Measurements from ENCODE around the gene CHCHD6. TPM values are rescaled to one million over a fixed set of nuclear protein-coding genes. Genes with fewer than 3 reads are reported as not detected.

Gene CHCHD6
- polyA plus RNA-seq, 1 donor from 2014 or later = 102 TPM

DNA sequence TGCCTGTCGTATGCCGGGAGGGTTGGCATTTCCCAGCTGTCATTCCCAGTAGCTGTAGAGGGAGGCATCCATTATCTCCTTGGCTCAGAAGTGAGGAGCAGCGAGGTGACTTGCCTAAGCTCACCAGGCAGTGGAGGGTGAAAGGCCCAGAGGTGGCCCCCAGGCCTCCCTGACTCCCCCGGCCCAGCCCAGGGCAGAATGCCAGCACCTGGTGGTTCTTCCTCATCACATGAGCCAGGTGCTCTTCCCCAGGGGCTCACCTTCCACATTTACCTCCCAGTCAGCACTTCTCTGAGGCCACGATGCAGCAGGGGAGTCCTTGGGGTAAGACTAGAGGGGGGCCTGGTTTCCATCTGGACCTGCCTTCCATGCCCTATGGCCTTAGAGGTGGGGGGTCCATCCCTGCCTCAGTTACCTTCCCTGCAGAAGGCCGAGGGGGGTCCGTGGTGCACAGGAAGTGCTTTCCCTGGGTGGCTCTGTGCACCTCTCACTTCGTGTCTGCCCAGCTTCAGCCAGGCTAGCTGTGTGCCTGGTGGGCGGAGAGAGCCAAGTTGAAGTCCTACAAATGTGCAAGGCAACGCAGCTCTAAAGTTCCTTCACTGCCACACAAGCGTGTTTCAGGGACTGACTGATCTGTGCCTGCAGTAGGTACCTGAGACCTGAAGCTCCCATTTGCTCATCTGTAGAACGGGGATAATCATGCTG is 208.6 kb downstream of the CHCHD6 start:
- no peaks in the 10 kb centered on the region for H3K79me2 ChIP-seq (replicated peaks; ENCODE audit: insufficient read depth, low read length)
- no peak overlapping the region for H3K4me3 ChIP-seq (ENCODE audit: low read length)
- H3K27me3 ChIP-seq (ENCODE audit: insufficient read depth, low read depth, low read length) = no peaks in the 10 kb centered on the region
- no peak overlapping the region for H3K4me2 ChIP-seq (ENCODE audit: low read length)
- no peak overlapping the region for H3K27ac ChIP-seq (ENCODE audit: low read length)
- no peaks in the 10 kb centered on the region for H3K9me3 ChIP-seq (ENCODE audit: low read length)
- TF ChIP-seq, protein P1, sequence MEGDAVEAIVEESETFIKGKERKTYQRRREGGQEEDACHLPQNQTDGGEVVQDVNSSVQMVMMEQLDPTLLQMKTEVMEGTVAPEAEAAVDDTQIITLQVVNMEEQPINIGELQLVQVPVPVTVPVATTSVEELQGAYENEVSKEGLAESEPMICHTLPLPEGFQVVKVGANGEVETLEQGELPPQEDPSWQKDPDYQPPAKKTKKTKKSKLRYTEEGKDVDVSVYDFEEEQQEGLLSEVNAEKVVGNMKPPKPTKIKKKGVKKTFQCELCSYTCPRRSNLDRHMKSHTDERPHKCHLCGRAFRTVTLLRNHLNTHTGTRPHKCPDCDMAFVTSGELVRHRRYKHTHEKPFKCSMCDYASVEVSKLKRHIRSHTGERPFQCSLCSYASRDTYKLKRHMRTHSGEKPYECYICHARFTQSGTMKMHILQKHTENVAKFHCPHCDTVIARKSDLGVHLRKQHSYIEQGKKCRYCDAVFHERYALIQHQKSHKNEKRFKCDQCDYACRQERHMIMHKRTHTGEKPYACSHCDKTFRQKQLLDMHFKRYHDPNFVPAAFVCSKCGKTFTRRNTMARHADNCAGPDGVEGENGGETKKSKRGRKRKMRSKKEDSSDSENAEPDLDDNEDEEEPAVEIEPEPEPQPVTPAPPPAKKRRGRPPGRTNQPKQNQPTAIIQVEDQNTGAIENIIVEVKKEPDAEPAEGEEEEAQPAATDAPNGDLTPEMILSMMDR (IDR thresholded peaks at IDR 0.05; ENCODE audit: poor library complexity, severe bottlenecking) = no peak
- no peak for TF ChIP-seq RAD21 (conservative IDR thresholded peaks at IDR 0.05)
- TF ChIP-seq TAF1 (IDR thresholded peaks at IDR 0.05; ENCODE audit: low read depth) = no peak
- TF ChIP-seq EZH2 (IDR thresholded peaks at IDR 0.05; ENCODE audit: borderline replicate concordance, insufficient read depth, low read length, poor library complexity, severe bottlenecking) = no peak
- TF ChIP-seq SMC3 (conservative IDR thresholded peaks at IDR 0.05; ENCODE audit: poor library complexity) = no peak
- no peak for TF ChIP-seq EP300 (conservative IDR thresholded peaks at IDR 0.05; ENCODE audit: poor library complexity, severe bottlenecking)
- no peak overlapping the region for H3K9ac ChIP-seq (ENCODE audit: low read length)
- H3F3A ChIP-seq (ENCODE audit: insufficient read depth, low read length, poor library complexity, severe bottlenecking) = no peaks in the 10 kb centered on the region
- H4K20me1 ChIP-seq (ENCODE audit: insufficient read depth) = no peaks in the 10 kb centered on the region
- H2AFZ ChIP-seq (ENCODE audit: low read depth, low read length) = no peak overlapping the region
- H3K9me2 ChIP-seq (ENCODE audit: insufficient read depth, low read length) = no peaks in the 10 kb centered on the region
- H3K36me3 ChIP-seq (ENCODE audit: insufficient read depth, low read length) = no peaks in the 10 kb centered on the region

DNA sequence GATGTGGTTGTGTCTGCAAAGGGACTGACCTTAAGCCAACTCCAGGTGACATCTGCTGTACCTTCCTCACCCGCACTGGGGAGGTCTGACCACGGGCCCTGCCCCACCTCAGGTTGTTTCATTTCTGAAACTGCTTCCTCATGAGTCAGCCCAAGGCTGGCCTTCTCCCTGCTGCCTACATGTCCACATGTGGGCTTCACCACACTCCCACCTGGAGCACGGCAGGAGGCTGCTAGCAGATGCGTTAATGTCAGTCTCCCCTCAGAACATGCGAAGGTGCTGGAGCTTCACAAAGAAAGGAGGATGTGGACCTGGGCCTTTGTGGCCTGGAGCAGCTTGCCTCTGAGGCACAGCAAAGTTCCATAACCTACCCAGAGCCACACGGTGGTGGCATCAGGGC is 209.5 kb downstream of the CHCHD6 start:
- no peak overlapping the region for H3K27ac ChIP-seq (ENCODE audit: low read length)
- no peaks in the 10 kb centered on the region for H3K79me2 ChIP-seq (replicated peaks; ENCODE audit: insufficient read depth, low read length)
- H3K9me2 ChIP-seq (ENCODE audit: insufficient read depth, low read length) = no peaks in the 10 kb centered on the region
- H3F3A ChIP-seq (ENCODE audit: insufficient read depth, low read length, poor library complexity, severe bottlenecking) = no peaks in the 10 kb centered on the region
- H3K36me3 ChIP-seq (ENCODE audit: insufficient read depth, low read length) = no peaks in the 10 kb centered on the region
- no peak overlapping the region for H3K9ac ChIP-seq (ENCODE audit: low read length)
- no peaks in the 10 kb centered on the region for H3K9me3 ChIP-seq (ENCODE audit: low read length)
- H2AFZ ChIP-seq (ENCODE audit: low read depth, low read length) = no peak overlapping the region
- H4K20me1 ChIP-seq (ENCODE audit: insufficient read depth) = no peaks in the 10 kb centered on the region
- TF ChIP-seq MXI1 (conservative IDR thresholded peaks at IDR 0.05; ENCODE audit: poor library complexity, severe bottlenecking) = no peak
- H3K4me2 ChIP-seq (ENCODE audit: low read length) = no peak overlapping the region
- H3K4me3 ChIP-seq (ENCODE audit: low read length) = no peak overlapping the region
- no peaks in the 10 kb centered on the region for H3K27me3 ChIP-seq (ENCODE audit: insufficient read depth, low read depth, low read length)

DNA sequence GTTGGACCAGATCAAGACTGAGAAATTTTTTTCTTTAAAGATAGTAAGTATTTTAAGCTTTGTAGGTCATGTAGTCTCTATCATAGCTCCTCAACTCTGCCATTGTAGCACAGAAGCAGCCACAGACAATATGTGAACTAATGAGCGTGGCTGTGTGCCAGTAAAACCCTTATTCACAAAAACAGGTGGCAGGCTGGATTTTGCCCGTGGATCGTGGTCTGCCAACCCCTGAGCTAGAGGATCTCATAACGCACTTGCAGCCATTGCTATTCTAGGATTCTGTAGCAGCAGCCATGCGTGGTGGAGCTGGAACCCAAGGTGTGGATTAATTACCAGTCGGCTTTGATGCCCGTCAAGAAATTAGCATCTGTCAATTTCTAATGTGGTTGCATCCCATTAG is 210.2 kb downstream of the CHCHD6 start:
- TF ChIP-seq MXI1 (conservative IDR thresholded peaks at IDR 0.05; ENCODE audit: poor library complexity, severe bottlenecking) = no peak
- no peak for TF ChIP-seq EP300 (conservative IDR thresholded peaks at IDR 0.05; ENCODE audit: poor library complexity, severe bottlenecking)
- no peak for TF ChIP-seq RAD21 (conservative IDR thresholded peaks at IDR 0.05)
- no peak for TF ChIP-seq EZH2 (IDR thresholded peaks at IDR 0.05; ENCODE audit: borderline replicate concordance, insufficient read depth, low read length, poor library complexity, severe bottlenecking)
- TF ChIP-seq, protein P2, sequence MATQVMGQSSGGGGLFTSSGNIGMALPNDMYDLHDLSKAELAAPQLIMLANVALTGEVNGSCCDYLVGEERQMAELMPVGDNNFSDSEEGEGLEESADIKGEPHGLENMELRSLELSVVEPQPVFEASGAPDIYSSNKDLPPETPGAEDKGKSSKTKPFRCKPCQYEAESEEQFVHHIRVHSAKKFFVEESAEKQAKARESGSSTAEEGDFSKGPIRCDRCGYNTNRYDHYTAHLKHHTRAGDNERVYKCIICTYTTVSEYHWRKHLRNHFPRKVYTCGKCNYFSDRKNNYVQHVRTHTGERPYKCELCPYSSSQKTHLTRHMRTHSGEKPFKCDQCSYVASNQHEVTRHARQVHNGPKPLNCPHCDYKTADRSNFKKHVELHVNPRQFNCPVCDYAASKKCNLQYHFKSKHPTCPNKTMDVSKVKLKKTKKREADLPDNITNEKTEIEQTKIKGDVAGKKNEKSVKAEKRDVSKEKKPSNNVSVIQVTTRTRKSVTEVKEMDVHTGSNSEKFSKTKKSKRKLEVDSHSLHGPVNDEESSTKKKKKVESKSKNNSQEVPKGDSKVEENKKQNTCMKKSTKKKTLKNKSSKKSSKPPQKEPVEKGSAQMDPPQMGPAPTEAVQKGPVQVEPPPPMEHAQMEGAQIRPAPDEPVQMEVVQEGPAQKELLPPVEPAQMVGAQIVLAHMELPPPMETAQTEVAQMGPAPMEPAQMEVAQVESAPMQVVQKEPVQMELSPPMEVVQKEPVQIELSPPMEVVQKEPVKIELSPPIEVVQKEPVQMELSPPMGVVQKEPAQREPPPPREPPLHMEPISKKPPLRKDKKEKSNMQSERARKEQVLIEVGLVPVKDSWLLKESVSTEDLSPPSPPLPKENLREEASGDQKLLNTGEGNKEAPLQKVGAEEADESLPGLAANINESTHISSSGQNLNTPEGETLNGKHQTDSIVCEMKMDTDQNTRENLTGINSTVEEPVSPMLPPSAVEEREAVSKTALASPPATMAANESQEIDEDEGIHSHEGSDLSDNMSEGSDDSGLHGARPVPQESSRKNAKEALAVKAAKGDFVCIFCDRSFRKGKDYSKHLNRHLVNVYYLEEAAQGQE (IDR thresholded peaks at IDR 0.05; ENCODE audit: borderline replicate concordance) = no peak
- no peak for TF ChIP-seq TAF1 (IDR thresholded peaks at IDR 0.05; ENCODE audit: low read depth)
- TF ChIP-seq SMC3 (conservative IDR thresholded peaks at IDR 0.05; ENCODE audit: poor library complexity) = no peak
- no peak for TF ChIP-seq POLR2AphosphoS5 (IDR thresholded peaks at IDR 0.05)
- TF ChIP-seq, protein P1 (IDR thresholded peaks at IDR 0.05; ENCODE audit: poor library complexity, severe bottlenecking) = no peak
- no peaks in the 10 kb centered on the region for H3K9me3 ChIP-seq (ENCODE audit: low read length)
- H3K36me3 ChIP-seq (ENCODE audit: insufficient read depth, low read length) = no peaks in the 10 kb centered on the region
- H3K79me2 ChIP-seq (replicated peaks; ENCODE audit: insufficient read depth, low read length) = no peaks in the 10 kb centered on the region
- no peaks in the 10 kb centered on the region for H3F3A ChIP-seq (ENCODE audit: insufficient read depth, low read length, poor library complexity, severe bottlenecking)
- no peak overlapping the region for H2AFZ ChIP-seq (ENCODE audit: low read depth, low read length)
- H3K9ac ChIP-seq (ENCODE audit: low read length) = no peak overlapping the region
- H3K4me2 ChIP-seq (ENCODE audit: low read length) = no peak overlapping the region
- no peaks in the 10 kb centered on the region for H4K20me1 ChIP-seq (ENCODE audit: insufficient read depth)
- H3K27me3 ChIP-seq (ENCODE audit: insufficient read depth, low read depth, low read length) = no peaks in the 10 kb centered on the region
- H3K9me2 ChIP-seq (ENCODE audit: insufficient read depth, low read length) = no peaks in the 10 kb centered on the region
- no peak overlapping the region for H3K27ac ChIP-seq (ENCODE audit: low read length)
- H3K4me3 ChIP-seq (ENCODE audit: low read length) = no peak overlapping the region

Data from neural cell (in vitro differentiated cells).